Measurements from ENCODE around the gene MAGOH.

- TF ChIP-seq CTCF (IDR thresholded peaks at IDR 0.05) (no peak), POLR2A (IDR thresholded peaks at IDR 0.05) (no peak)
Measured at GRCh38 chr1:53220962-53221286, 17.4 kb downstream of the MAGOH start.
